Globus pallidus (tissue), 1 donor: Measurements from ENCODE around the gene FRK.
"Not testable (repeated sequence)": the region's sequence is repeated elsewhere in the genome, so short reads cannot be mapped to it uniquely, and the experiment has no call there.

Experiments used
- DNase-seq: peaks from one replicate; pipeline ENCODE4 v3.0.0-alpha.2; 2015; ENCODE audit warnings: low spot score

FRK gene

GRCh38 chr6:116004841-116005815 lies 55.6 kb downstream of the FRK start:
- DNase-seq, result no peak

- DNase-seq, result no peak
These were observed 57.0 kb downstream of the FRK start for GRCh38 chr6:116003668-116004067.

- no peak for DNase-seq
These were observed 57.9 kb downstream of the FRK start for GRCh38 chr6:116002756-116003155.

DNA sequence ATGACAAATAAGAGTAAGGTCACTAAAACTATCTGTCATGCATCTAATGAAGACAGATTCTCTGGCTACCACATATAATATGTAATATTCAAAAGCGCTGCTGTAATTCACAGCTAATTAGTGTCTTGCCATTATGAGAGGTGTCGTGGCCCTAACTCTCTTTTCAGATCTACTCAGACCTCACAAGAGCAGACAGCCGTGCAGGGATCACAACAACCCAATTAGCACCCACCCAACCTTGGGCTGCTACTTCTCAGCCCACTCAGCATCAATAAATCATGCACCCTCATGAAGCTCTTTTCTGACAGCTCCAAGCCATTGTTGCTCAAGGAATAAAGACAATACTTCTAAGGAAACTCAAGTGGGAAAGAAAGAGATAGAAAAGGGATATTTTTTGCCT lies 61.5 kb downstream of the FRK start:
- DNase-seq, result no peak

- no peak for DNase-seq
These were observed 62.6 kb downstream of the FRK start for GRCh38 chr6:115997990-115998585.

DNA sequence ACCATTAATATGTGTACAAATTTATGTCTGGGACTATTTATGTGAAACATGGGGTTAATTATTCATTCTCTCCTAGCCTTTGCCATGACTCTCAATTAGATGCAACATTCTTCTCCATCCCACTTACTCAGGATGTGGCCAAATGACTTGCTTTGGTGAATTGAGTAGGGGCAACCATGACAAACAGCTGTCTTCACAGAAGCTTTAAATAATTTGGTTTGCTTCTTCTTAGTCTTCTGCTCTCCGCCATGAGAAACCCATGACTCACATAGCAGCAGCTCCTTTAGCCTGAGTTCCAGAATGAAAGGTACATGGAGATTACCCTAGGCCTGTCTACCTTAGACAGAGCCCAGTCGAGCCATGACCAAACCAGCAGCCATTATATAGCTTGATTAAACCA lies 74.7 kb downstream of the FRK start:
- no peak for DNase-seq

GRCh38 chr6:115984809-115985208 lies 75.9 kb downstream of the FRK start:
- no peak for DNase-seq

- DNase-seq, result no peak
These were observed 76.7 kb downstream of the FRK start for GRCh38 chr6:115983998-115984397.

DNA sequence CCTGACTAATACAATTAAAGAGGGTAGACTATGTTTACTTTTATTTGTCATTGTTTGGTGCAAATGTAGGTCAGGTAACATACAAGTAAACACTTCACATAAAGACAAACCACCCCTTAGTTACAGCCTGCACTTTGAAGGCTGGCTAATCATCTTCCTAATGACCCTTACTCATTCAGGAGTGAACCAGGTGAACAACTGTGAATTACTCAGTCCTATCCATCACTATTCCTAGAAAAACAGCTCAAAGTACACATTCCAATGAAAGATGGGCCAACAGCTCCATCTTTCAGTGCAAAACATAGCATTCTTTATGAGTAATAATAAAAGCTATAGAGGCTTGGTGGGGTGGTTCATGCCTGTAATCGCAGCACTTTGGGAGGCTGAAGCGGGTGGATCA lies 78.2 kb downstream of the FRK start:
- no peak for DNase-seq

DNA sequence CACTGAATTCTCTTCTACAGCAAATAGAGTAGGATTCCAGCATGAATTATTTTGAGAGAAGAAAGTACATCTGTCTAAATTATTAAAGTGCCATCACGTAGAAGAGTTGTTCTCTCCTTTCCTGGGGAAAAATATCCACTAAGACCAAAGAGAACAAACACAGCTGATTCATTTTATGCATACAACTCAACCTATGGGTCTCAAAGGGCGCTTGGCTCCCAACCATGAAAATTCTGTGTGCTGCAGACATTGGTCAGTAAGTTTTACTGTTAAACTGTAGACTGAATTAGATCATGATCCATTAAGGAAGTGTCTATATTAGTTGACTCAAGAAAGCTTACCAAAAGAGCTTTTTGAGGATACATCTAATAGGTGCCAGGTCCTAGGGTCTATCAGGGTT lies 83.5 kb downstream of the FRK start:
- DNase-seq, result no peak

- peak; percentile 93 for DNase-seq
These were observed 84.3 kb downstream of the FRK start for GRCh38 chr6:115976321-115976870.

GRCh38 chr6:115972679-115973078 lies 88.0 kb downstream of the FRK start:
- DNase-seq, result peak; percentile 76

GRCh38 chr6:115971785-115972184 lies 88.9 kb downstream of the FRK start:
- DNase-seq, result peak; percentile 29

- no peak for DNase-seq
These were observed 90.8 kb downstream of the FRK start for GRCh38 chr6:115969930-115970273.

DNA sequence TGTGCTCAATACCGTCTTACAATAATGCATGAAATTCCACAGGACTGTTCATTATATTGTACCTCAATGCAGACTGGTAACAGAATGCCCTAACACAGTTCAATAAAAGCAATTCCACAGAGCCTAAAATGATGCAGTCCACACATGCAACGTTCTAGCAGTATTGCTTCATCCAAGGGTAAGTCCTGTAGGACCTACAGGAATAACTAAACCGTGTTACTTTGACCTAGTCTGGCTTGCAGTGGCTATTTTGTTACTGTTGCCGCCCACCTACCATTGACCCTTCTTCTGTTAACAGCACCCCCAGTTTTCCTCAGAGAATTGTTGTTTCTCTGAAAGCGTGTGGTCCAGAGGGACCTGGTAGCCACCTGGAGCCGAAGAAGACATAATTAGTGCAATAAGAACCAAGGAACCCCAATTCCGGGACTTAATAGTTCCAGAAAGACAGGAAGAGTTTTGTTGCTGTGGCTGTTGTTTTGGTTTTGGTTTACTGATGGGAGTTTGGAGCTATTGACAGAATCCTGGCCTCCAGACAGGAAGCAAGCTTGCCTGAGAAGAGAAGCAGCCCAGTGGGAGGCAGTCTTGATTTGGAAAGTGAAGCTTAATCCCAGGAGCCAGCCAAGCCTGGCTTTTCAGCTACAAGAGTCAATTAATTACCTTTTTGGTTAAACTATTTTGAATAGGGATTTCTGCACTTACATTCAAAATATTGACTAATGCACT lies 91.3 kb downstream of the FRK start:
- DNase-seq, result peak; percentile 83

DNA sequence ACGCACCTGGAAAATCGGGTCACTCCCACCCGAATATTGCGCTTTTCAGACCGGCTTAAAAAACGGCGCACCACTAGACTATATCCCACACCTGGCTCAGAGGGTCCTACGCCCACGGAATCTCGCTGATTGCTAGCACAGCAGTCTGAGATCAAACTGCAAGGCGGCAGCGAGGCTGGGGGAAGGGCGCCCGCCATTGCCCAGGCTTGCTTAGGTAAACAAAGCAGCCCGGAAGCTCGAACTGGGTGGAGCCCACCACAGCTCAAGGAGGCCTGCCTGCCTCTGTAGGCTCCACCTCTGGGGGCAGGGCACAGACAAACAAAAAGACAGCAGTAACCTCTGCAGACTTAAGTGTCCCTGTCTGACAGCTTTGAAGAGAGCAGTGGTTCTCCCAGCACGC lies 100.4 kb downstream of the FRK start:
- not testable (repeated sequence) for DNase-seq

DNA sequence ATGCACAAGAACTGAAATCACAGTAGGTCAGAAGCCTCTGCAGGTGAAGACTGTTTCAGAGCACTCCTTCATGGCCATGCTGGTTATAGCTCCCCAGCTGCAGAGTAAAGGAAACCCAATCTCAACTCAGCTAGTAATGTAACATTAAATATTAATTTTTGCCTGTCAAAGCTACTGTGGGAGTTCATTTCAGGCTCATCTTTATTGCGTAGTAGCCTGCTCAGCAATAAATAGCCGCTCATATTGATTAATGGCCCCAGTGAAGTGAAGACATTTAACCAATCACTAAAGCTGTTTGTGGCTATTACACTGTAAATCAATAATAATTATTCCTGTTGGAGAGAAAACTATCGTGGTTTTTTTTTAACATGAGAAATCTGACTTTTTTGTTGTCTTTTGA lies 101.7 kb downstream of the FRK start:
- no peak for DNase-seq

DNA sequence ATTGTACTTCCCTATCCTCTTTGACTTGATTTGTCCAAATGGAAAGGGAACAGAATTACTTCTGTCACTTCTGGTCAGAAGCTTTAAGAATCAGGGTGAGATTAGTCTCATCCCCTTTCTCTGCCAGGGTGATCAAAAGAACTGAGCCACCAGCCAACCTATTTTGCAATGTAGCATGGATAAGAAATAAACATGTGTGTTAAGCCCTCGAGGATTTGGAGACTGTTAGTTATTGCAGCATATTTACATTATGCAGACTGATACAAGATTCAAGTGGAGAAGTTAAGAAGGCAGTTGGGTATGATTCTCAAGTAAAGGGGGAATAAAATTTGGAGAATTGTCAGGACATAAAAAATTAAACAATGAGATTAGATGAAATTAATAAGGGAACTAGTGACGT lies 106.0 kb downstream of the FRK start:
- DNase-seq, result no peak

DNA sequence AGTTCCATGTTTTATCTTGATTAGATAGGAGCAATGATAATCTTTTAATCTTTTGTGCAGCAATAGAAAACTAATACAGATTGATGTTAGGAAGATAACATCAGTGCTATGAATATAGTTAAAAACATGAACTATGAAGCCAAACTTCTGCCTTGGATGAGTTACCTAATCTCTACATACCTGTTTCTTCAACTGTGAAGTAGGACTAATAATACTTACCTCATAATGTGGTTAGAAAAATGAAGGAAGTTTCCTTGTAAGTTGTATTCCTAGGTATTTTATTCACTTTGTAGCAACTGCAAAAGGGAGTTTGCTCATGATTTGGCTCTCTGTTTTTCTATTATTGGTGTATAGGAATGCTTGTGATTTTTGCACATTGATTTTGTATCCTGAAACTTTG lies 111.9 kb downstream of the FRK start:
- no peak for DNase-seq

DNA sequence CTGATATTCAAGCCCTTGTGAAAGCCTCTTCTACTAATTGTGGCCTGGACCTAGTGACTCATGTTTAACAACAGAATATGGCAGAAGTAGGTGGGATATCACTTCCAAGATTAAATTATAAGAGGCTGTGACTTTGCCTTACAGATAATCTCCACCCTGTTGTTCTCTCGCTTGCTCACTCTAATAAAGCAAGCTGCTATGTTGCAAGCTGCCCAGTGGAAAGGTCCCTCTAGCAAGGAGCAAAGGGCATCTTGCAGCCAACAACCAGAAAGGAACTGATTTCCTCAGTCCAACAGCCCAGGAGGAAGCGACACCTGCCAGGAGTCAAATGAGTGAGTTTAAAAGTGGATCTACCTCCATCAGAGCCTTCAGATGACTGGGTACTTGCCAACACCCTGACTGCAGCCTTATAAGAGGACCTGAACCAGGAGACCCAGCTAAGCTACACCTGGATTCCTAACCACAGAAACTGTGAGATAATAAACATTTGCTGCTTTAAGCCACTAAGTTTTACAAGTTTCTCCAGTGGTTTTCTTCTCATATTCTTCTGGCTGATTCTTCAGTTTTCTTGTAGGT lies 112.6 kb downstream of the FRK start:
- no peak for DNase-seq

- DNase-seq, result no peak
These were observed 114.9 kb downstream of the FRK start for GRCh38 chr6:115945812-115946211.

GRCh38 chr6:115945306-115945705 lies 115.4 kb downstream of the FRK start:
- no peak for DNase-seq
